HG02973 (cell line): Measurements from ENCODE around the gene MCM8.

Source experiments
- ATAC-seq: cut with Tn5 transposase; IDR thresholded peaks from one replicate; pipeline ENCODE4 v1.9.1; 2021; ENCODE audit warnings: moderate library complexity; ENCODE audit not compliant: unreplicated experiment

MCM8 gene

DNA sequence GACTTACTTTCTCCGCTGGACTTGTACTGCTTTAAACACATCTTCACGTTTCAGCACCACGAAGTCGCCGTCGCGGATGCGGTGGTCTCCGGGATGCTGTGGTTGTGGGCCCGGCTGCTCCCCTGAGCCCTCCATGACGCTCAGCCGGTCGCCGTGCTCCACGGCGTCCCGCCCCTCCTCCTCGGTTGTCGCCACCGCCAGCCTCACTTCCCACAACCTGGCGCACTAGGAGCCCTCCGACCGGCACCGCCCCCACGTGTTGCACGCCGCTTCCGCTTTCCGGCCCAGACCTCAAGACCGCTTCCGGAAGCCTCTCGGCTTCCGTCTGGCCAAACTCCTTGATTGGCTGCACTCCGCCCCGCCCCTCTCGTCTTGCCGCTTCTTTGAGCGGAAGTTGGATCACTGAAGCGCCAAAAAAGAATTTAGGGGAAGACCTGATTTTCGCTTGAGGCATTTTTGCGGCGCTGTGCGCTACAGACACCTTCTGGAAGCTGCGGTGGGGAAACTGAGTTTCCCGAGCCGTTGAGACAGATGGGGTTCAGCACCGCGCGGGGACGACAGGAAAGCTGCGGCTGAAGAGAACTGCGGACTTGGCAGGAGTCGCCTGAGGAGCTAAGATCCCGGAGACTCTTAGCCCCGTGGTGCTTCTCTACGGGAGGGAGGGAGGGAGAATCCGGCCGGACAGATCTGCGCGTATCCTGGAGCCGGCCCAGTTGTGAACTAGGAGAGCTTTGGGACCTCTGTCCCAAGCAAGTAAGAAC is at the start of gene MCM8, which contains the start of gene TRMT6:
Gene MCM8 (plus strand): TSS at position 382 of the 761 bp plus-strand sequence. CDS start 1,364 bp downstream, outside the sequence.
Gene TRMT6 (minus strand): TSS at position 263 of the 761 bp plus-strand sequence. CDS start 128 bp downstream, at position 135.
- peak; percentile 95 for ATAC-seq

DNA sequence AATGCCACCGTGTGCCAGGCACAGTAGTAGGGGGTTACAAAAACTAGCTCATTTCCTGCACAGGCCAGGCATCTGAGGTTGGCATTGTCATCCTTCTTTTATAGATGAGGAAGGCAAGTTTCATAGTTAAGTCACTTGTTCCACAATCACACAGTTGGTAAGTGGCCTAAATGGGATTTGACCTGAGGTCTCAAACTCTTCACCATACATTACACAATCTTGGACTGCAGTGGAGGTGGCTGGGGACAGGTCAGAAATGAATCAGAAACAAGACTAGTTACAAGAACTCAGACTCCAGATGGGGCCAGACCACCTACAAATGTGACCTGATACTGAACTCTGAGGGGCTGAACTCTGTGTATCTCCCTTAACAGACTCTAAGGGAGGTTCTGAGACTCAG is 49.5 kb upstream of the MCM8 start:
- no peak for ATAC-seq

DNA sequence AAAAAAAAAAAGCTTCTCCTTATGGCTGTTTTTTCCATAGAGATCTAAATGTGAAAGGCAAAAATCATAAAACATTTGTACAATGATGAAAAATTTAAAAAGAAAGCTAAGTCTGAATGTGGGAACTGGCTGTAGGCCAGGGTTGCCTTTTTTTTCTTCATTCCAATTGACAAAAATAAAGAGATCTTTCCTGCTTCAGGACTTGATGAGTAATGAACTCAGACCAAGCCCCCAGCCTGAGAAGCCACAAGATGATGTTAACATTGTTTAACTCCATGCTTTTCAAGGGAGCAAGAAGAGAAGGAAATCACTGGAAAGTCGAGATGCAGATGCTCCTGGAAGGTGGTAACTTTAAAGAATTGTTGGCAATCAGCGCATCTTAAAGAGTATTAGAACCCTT is 41.5 kb upstream of the MCM8 start:
- ATAC-seq: no peak

DNA sequence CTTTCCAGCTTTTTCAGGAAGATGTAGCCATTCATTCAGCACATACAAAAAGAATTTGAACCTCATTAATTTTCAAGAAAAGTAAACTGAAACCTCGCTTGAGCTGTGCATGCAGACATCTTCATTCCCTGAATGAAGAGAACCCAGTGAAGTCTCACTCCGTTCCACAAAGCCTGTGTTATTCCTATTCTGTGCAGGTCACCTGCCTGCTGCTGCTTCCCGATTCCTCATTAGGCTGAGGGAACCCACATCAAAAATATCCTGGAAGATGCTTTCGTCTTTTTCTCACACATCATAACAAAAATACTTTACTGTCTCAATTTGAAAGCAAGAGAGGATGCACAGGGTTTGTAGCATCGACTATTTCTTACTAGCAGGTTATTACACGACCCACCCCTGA is 40.3 kb upstream of the MCM8 start:
- ATAC-seq: no peak

DNA sequence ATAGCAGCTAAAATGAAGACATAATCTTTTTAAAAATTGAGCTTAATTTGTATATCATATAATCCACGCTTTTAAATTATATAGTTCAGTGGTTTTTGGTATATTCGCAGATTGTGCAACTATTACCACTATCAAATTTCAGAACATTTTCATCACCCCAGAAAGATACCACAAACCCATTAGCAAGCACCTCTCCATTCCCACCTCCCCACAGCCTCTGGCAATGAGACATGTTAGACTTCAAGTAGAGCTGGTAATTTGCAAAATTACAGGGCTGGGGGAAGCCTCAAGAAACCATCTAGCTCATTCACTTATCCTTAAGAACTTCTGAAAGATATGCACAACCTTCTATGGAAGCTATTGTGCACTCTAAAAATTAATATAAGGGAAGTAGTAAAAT is 37.3 kb upstream of the MCM8 start:
- no peak for ATAC-seq

DNA sequence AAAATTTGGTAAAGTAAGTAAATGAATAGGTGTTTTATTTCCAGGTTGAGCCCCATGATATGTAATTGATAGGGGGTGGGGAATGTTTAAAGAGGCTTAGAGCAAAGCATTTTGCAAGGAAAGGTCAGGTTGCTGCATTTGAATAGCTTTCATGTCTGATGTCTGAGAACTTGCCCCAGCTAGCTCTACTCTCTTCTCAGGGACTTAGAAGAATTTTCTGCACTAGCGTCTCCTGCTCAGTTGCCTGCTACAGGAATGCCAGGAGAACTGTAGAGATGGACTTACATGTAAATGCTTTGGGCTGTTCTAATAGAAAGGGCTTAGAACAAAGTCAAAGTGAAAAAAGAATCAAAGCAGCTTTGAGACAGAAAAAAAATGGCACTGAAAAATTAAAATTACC is 35.6 kb upstream of the MCM8 start:
- ATAC-seq: no peak

DNA sequence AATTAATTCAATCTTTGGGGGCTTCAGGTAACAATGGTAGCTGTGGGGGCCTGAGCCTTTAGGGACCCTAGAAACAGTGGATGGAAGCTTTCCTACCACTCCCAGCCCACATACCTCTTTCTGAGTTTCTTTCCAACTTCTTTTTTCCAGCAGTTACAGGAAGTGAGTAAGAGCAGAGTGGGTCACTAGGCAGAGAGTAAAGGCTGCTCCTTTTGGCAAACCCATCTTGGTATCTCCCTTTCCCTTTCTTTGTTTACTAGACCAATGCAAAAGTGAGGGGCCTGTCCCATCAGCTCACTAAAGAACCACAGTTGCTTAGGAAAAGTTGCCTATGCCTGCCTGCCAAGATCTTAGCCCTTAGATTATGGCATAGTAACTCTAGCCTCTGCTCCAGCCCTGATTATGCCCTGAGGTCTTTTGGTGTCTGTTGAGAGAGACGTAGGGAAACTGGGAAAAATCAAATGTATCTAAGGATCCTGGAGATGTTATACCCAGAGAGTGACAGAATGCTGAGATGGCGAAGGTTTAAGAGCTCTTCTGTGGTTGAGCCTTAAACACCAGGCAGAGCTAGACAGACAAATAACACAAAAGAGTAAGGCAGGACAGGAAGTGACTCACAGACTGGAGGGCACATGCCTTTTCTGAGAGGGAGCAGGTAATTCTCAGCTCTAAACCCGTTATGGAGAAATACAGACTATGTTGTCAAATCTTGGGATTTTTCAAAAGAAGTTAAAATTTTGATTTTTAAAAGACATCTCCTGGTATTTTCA is 31.4 kb upstream of the MCM8 start:
- ATAC-seq: no peak

DNA sequence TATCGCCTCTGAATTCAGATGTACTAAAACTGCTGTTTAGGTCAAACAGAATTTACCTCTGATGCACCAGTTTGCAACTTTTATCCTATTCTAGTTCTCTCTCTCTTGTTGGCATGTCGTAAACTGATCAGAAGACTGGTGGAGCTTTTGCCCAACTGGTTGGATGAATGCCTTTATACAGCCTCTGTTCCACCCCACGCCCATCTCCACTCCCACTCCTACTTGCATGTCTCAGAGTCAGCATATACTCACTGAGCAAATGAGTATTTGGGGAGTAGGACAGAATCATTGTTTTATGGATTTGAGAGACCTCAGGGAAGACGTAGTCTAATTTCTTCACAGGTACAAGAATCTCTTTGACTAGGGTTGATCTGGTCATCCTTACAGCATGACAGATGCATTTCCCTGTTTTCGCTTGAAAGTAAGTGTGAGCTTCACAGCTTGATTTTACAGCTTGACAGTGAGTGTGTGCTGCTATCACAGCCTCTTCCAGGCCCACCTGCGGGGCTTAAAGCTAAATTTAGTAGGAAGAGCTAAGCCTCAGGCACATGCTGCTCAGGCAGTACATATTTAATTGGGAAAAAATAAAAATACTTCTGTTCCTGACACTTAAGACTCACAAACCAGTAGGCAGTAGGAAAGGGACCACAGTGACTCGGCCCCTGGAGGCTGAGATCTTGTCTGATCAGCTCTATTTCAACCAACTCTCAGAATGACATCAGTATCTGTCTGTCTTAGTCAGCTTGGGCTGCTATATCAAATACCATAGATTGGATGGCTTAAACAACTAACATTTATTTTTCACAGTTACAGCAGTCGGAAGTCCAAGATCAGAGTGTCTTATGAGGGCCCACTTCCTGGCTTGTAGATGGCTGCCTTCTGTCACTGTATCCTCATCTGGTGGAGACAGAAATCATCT is 30.6 kb upstream of the MCM8 start:
- ATAC-seq: no peak

DNA sequence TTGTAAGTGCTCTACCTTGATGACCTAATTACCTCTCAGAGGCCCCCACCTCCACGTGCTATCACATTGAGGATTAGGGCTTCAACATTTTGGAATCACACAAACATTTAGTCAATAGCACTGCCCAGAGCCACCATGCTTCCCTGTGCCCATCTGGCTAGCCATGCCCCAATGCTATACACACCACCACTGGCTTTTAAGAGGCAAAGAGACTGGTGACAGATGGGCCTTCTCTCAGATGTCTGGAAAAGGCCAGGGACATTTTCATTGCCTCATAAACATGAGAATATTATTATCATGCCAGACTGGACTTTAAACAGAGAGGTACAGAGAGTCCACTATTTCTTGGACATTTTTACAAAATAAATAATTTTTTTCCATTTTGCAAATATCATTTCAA is 29.9 kb upstream of the MCM8 start:
- ATAC-seq: no peak

DNA sequence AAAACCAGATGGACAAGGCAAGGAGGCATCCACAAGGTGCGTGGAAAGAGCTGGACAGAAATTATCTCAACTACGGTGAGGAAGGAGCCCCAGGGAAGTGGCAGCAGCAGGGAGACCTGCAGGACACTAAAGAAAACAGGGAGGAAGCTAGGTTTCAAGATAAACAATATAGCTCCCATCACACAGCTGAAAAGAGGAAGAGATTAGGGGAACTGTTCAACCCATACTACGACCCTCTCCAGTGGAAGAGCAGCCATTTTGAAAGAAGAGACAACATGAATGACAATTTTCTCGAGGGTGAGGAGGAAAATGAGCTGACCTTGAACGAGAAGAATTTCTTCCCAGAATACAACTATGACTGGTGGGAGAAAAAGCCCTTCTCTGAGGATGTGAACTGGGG is 27.0 kb upstream of the MCM8 start:
- ATAC-seq: no peak

DNA sequence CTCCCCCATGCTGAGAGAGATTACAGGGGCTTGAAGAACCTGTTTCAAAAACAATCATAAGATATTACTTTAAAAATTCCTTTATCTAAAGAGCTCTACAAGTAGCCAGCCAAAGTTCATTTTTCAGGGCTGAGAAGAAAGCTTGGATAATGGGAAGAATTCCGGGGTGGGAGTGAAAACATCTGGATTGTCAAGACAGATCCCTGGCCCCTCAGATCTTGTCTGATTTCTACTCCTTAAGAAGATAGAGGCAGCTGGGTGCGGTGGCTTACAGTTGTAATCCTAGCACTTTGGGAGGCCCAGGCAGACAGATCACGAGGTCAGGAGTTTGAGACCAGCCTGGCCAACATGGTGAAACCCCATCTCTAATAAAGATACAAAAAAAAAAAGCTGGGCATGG is 24.9 kb upstream of the MCM8 start:
- ATAC-seq: no peak

DNA sequence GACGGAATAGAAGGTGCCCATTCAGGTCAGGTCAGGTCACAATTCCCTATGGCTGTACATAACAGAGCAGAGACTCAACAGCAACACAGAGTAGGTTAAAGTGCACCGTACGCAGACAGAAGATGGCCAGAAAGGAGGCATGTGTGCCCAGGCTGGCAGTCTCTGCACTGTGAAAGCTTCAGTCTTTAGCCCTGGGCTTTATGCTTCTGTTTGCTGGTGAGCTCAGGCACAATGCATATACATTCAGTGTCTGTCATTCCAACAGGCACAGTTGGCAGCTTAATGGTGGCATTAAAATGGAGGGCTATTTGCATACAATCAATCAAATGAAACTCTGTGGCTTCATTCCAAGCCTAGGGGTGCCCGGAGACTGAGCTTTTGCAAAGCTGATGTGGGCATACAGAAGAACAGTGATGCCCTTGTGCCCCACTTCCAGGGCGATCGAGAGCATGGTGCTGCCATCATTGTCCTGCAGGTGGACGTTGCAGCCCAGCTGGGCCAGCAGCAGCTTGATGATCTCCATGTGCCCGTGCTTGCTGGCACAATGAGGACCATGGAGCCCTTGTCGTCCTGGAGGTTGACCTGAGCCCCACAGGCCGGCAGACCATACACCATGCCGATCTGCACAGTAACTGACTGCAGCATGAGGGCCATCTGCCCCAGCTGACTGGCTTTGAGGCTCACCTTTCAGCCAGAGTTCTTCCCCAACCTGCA is 22.5 kb upstream of the MCM8 start:
- ATAC-seq: no peak

DNA sequence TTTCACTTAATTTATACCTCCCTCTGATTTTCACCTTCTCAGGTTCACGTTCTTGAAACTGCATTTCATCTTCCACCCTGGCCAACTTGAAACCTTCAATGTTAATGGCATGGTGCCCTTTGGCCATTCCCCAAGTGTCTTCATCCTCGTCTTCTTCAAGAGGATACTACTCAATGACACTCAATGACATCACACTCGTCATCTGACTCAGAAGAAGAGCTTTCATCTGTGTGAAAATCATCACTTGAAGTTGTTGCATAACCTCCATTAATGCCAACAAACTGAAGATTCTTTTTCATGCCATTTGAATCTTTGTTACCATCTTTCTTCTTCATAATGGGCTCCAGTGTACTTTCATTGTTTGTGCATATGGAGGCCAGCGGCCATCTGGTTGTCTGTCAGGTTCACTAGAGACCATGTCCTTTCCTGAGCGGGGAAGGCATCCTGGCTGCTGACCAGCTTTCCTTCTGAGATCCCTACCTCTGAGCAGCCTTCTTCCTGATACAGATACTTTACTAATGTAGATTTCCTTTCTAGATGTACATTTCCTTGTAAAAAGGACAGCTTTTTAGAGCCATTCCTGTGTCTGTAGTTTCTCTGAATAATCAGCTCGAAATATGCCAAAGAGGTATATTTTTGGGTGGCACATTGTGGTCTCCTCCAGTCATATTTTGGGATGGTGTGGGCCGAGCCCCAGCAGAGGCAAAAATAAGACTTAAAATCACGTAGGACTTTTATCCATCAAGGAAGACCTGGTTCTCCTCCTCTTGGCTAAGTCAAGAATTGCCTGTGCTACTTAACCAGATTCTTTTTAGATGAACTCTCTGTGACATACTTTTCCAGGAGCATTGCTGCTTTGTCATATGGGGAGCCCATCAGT is 21.4 kb upstream of the MCM8 start:
- ATAC-seq: no peak

DNA sequence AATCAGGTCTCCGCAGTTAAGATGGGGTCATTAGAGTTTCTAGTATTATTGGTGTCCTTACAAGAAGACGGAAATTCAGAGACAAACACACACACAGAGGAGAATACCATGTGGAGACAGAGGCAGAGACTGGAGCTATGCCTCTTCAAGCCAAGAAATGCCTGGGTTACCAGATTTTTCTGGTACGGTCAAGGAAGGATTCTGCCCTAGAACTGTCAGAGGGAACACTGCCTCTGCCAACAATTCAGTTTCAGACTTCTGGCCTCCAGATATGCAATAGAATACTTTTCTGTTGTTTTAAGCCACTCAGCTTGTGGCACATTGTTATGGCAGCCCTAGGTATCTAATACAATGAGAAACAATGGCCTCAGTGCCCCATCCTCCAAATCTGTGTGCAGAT is 19.0 kb upstream of the MCM8 start:
- ATAC-seq: no peak

DNA sequence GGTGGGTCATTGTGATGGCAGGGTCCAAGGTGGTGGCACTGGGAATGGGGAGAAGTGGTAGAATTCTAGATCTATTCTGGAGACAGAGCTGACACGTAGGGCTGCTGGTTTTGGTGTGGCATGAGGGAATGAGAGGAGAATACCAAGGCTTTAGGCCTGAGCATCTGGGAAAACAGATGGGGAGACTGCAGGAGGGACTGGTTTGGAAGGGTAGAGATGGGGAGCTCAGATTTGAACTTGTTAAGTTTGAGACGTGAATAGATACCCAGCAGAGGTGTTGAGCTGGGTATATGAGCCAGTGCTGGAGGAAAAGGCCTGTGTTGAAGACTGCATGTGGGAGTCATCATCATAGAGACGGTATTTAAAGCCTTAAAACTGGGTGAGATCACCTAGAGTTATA is 17.7 kb upstream of the MCM8 start:
- ATAC-seq: no peak

DNA sequence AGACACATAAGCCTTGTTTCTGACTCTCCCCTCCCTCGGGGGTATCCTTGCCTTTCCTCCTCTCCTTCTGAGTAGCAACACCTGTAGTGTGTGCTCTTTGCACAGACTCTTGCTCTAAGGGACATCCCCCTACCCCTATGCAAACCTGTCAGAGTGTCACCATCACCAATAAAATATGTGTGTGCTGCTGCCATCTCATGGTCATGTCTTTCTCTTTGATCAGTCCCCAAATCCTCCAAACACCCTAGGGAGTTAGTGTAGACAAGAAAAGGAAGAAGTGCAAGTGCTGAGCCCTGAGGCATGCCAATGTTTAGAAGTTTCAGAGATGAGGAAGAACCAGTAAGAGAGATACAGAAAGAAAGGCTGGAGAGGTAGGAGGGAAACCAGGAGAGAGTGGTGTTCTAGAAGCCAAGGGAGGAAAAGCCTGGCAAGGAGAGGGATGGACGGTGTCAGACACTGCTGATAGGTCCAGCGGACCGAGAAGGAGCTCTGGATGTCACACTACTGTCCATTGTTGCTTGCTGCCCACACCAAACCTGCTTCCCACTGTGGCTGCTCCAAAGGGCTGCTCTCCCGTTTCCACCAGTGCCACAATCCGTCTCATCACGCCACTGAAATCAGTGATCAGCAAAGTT is 16.5 kb upstream of the MCM8 start:
- ATAC-seq: peak; percentile 51

DNA sequence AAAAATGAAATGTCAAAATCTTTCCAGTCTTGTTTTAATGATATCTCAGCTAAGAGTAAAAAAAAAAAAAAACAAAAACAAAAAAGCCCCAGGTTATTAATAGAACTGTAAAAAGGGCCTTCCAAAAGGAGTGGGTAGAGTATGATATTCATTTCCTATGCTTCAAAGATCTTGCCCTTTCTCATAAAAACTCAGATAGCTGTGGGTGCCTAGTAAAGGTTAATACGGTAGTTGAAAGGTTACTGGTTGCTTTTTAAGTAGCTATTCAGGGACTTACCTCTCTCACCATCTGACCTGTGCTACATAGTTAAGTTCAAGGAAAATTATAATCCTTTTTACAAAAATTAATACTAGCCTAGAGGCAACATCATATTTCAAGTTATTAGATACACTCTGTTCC is 15.1 kb upstream of the MCM8 start:
- no peak for ATAC-seq

DNA sequence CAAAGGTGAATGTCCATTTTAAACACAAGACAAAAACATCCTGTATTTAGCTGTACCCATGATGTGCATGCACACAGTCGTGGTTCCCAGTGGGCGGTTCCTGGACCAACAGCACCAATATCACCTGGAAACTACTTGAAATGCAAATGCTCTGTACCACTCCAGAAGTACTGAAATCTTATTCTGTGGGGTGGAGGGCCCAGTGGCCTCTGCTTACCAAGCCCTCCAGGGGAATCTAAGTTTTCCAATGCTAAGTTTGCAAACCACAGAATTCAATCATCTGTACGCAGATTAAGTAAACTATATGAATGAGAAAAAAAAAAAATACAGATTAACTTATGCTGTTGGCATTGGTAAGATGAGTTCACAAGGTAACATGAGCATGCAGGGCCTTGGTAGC is 14.2 kb upstream of the MCM8 start:
- no peak for ATAC-seq

DNA sequence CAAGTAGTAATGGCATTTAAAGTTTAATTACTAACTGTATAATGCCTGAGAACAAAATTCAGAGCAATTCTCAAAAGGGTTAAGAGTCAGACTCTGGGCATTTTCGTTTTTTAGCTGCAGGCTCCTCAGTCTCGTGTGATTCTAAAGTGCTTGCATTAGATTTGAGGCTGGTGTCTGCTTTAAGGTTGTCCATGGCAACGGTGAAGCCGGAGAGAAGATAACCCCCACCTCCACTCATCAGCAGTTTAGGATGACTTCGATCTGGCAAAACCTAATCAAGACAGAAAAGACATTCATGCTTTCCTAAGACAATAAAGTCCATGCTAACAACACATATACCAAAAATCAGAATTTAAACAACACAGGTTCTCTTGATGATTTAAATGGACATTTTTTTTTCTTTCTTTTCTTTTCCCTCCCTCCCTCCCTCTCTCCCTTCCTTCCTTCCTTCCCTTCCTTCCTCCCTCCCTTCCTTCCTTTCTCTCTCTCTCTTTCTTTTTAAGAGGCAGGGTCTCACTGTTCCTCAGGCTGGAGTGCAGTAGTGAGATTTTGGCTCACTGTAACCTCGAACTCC is 11.9 kb upstream of the MCM8 start:
- no peak for ATAC-seq
